ENCODE data around the gene C16orf86. TPM values are rescaled to one million over a fixed set of nuclear protein-coding genes. Genes with fewer than 3 reads are reported as not detected.

The C16orf86 gene
- total RNA-seq, 3 donors from 2014 or later = 0.35 to 0.63 (median 0.46) TPM

DNA sequence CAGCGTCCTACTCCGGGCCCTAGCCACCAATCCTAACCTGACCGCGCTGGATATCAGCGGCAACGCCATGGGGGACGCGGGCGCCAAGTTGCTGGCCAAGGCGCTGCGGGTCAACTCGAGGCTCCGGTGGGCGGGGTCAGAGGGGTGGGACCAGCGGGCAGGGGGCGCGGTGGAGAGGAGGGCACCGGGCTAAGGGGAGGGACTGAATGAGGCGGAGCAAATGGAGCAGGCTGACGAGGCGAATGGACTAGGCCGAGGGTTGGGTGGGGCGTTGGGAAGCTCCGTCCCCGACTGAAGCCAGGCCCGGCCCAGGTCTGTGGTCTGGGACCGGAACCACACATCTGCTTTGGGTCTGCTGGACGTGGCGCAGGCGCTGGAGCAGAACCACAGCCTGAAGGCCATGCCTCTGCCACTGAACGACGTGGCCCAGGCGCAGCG is 17.1 kb upstream of the C16orf86 start:
- no peak for ATAC-seq

DNA sequence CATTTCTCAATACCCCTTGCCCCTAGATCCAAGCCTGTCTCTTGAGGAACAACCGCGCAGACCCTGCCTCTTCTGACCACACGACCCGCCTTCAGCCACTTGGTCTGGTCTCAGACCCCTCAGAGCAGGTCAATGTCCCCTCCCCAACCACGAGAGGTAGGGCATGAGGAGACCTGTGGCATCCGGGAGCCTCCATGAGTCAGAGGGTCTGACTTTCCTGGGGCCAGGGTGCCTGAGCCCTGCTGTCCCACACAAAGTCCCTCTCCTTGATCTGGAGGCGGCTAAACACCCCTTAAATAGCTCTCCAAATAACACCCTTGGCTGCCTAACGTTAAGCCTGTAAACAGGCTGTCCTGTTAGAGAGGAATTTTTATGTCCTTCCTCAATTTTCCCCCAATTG is 16.6 kb upstream of the C16orf86 start:
- no peak for DNase-seq
- peaks cover 16% of the 10 kb centered on the region for H3K36me3 Mint-ChIP-seq (ENCODE audit: insufficient read depth)
- ATAC-seq = no peak
- no peaks in the 10 kb centered on the region for H3K9me3 Mint-ChIP-seq
- peaks cover 20% of the 10 kb centered on the region for H3K4me1 Mint-ChIP-seq (ENCODE audit: low read depth)
- H3K4me3 Mint-ChIP-seq = no peak overlapping the region
- no peaks in the 10 kb centered on the region for H3K27me3 Mint-ChIP-seq (ENCODE audit: low read depth)

More for the DNA sequence above, 17.1 kb upstream of the C16orf86 start:
- peaks cover 21% of the 10 kb centered on the region for H3K4me1 Mint-ChIP-seq (ENCODE audit: low read depth)
- H3K4me3 Mint-ChIP-seq = no peak overlapping the region
- peaks cover 16% of the 10 kb centered on the region for H3K36me3 Mint-ChIP-seq (ENCODE audit: insufficient read depth)
- H3K27me3 Mint-ChIP-seq (ENCODE audit: low read depth) = no peaks in the 10 kb centered on the region
- H3K9me3 Mint-ChIP-seq = no peaks in the 10 kb centered on the region
- DNase-seq = no peak

GRCh38 chr16:67651039-67651438 is 15.6 kb upstream of the C16orf86 start:
- H3K27me3 Mint-ChIP-seq (ENCODE audit: low read depth) = no peaks in the 10 kb centered on the region
- ATAC-seq (no peak), DNase-seq (no peak)
- H3K4me3 Mint-ChIP-seq = no peak overlapping the region
- no peaks in the 10 kb centered on the region for H3K9me3 Mint-ChIP-seq
- H3K4me1 Mint-ChIP-seq (ENCODE audit: low read depth) = peaks cover 15% of the 10 kb centered on the region
- peaks cover 21% of the 10 kb centered on the region for H3K36me3 Mint-ChIP-seq (ENCODE audit: insufficient read depth)

DNA sequence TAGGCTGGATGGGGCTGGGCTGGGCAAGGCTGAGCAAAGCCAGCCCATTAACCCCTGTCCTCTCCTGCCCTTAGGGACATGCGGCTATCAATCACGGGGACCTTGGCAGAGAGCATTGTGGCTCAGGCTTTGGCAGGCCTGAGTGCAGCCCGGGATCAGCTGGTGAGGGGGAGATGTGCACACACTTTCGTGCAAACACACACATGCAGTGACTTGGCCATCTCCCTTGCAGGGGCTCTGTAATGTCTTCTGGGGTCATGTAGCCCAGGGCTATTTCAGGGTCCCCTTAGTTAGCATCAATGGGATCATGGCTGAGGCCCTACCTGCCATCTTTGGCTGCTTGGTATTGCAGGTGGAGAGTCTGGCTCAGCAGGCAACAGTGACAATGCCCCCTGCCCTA is 14.8 kb upstream of the C16orf86 start:
- Mint-ChIP-seq H3K4me3 (no peak overlapping the region), H3K4me1 (ENCODE audit: low read depth) (peaks cover 10% of the 10 kb centered on the region), H3K36me3 (ENCODE audit: insufficient read depth) (peaks cover 21% of the 10 kb centered on the region), H3K27me3 (ENCODE audit: low read depth) (no peaks in the 10 kb centered on the region), H3K9me3 (no peaks in the 10 kb centered on the region)
- ATAC-seq = no peak
- DNase-seq = no peak

GRCh38 chr16:67652578-67653127 is 14.0 kb upstream of the C16orf86 start:
- Mint-ChIP-seq H3K4me1 (ENCODE audit: low read depth) (peaks cover 10% of the 10 kb centered on the region), H3K4me3 (no peak overlapping the region), H3K9me3 (no peaks in the 10 kb centered on the region), H3K27me3 (ENCODE audit: low read depth) (no peaks in the 10 kb centered on the region), H3K36me3 (ENCODE audit: insufficient read depth) (peaks cover 21% of the 10 kb centered on the region)
- DNase-seq (no peak), ATAC-seq (no peak)

DNA sequence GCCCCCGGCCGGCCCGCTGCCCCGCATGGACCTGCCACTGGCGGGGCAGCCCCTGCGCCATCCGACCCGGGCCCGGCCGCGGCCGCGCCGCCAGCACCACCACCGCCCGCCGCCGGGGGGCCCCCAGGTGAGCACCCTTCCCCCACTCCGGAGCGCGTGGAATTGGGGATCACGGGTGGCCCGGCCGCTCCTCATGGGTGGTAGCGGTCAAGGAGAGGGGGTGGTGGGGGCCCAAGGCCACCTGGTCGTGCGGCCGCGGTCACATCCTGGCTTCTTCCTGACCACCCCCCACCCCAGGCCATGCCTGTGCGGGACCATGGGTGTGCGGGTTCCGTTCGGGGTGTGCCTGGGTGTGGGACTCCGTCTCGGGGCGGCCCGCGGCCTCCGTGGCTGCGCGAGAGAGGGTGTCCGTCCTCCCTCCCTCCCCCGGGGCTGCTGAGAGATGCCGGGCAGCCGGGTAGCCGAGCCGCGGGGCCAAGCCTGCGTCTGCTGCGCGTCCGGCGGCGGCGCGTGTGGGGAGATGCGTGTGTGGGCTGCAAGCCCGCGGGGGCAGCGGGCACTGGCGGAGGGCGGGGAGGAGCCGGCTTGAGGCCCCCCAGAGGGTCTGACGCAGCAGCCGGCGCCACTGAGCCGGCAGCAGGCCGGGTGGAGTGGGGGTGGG is 13.4 kb upstream of the C16orf86 start:
- Mint-ChIP-seq H3K4me1 (ENCODE audit: low read depth) (peaks cover 10% of the 10 kb centered on the region), H3K4me3 (no peak overlapping the region), H3K36me3 (ENCODE audit: insufficient read depth) (peaks cover 21% of the 10 kb centered on the region), H3K9me3 (no peaks in the 10 kb centered on the region), H3K27me3 (ENCODE audit: low read depth) (no peaks in the 10 kb centered on the region)
- DNase-seq (no peak), ATAC-seq (no peak)

GRCh38 chr16:67653789-67654402 is 12.7 kb upstream of the C16orf86 start:
- H3K4me3 Mint-ChIP-seq = no peak overlapping the region
- peaks cover 21% of the 10 kb centered on the region for H3K36me3 Mint-ChIP-seq (ENCODE audit: insufficient read depth)
- no peak for DNase-seq
- ATAC-seq = no peak
- H3K4me1 Mint-ChIP-seq (ENCODE audit: low read depth) = peaks cover 14% of the 10 kb centered on the region
- H3K27me3 Mint-ChIP-seq (ENCODE audit: low read depth) = no peaks in the 10 kb centered on the region
- H3K9me3 Mint-ChIP-seq = no peaks in the 10 kb centered on the region

GRCh38 chr16:67654403-67654911 is 12.2 kb upstream of the C16orf86 start:
- H3K4me3 Mint-ChIP-seq = no peak overlapping the region
- H3K4me1 Mint-ChIP-seq (ENCODE audit: low read depth) = peaks cover 17% of the 10 kb centered on the region
- peaks cover 21% of the 10 kb centered on the region for H3K36me3 Mint-ChIP-seq (ENCODE audit: insufficient read depth)
- no peaks in the 10 kb centered on the region for H3K9me3 Mint-ChIP-seq
- no peak for DNase-seq
- no peak for ATAC-seq
- H3K27me3 Mint-ChIP-seq (ENCODE audit: low read depth) = no peaks in the 10 kb centered on the region

DNA sequence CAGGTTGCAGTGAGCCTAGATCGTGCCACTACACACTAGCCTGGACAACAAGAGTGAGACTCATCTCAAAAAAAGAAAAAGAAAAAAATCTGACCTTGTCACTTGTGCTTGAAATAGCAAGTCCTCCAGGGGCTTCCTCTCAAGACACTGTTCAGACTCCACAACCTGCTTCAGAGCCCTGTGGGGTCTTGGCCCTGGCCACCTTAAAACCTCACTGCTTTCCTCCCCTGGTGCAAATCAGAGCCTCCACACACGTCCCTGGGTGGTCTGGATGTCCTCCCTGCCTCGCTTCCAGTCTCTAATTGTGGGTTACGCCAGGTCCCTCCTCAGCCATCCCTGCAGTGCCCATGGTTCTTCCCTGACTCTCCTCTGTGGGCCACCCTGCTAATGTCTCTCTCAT is 11.3 kb upstream of the C16orf86 start:
- Mint-ChIP-seq H3K27me3 (ENCODE audit: low read depth) (no peaks in the 10 kb centered on the region), H3K4me1 (ENCODE audit: low read depth) (peaks cover 15% of the 10 kb centered on the region), H3K36me3 (ENCODE audit: insufficient read depth) (peaks cover 19% of the 10 kb centered on the region), H3K4me3 (no peak overlapping the region), H3K9me3 (no peaks in the 10 kb centered on the region)
- no peak for DNase-seq
- ATAC-seq = no peak

- no peaks in the 10 kb centered on the region for H3K9me3 Mint-ChIP-seq
- H3K36me3 Mint-ChIP-seq (ENCODE audit: insufficient read depth) = peaks cover 12% of the 10 kb centered on the region
- ATAC-seq (no peak), DNase-seq (no peak)
- H3K4me3 Mint-ChIP-seq = no peak overlapping the region
- H3K4me1 Mint-ChIP-seq (ENCODE audit: low read depth) = peaks cover 18% of the 10 kb centered on the region
- no peaks in the 10 kb centered on the region for H3K27me3 Mint-ChIP-seq (ENCODE audit: low read depth)
Measured at GRCh38 chr16:67656344-67657016, 10.1 kb upstream of the C16orf86 start.

DNA sequence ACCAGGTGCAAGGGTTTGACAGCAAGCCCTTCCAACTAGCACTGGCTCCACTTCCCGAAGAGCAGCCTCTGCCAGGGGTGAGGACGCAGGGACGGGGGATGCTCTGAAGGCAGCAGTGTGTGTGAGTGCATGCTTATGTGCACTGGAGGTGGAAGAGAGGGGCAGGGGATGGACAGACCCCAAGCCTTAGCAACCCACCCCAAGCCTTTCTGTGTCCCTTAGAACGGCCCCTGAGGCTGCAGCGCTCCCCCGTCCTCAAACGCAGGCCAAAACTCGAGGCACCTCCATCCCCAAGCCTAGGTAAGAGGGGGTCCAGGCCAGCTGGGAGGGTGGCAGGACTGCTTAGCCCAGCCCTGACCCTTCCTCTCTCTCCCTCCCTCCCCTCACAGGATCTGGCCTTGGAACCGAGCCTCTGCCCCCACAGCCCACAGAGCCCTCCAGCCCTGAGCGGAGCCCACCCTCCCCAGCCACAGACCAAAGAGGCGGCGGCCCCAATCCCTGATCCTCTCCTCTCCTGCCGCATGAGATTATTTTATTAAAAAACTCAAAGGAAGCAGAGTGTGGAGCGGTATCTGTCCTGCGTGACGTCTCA is 9.5 kb upstream of the C16orf86 start:
- DNase-seq (no peak), ATAC-seq (no peak)
- H3K36me3 Mint-ChIP-seq (ENCODE audit: insufficient read depth) = peaks cover 6% of the 10 kb centered on the region
- H3K4me3 Mint-ChIP-seq = no peak overlapping the region
- H3K4me1 Mint-ChIP-seq (ENCODE audit: low read depth) = peaks cover 20% of the 10 kb centered on the region
- no peaks in the 10 kb centered on the region for H3K27me3 Mint-ChIP-seq (ENCODE audit: low read depth)
- H3K9me3 Mint-ChIP-seq = no peaks in the 10 kb centered on the region

GRCh38 chr16:67657751-67658518 is 8.7 kb upstream of the C16orf86 start:
- ATAC-seq (no peak), DNase-seq (no peak)
- H3K36me3 Mint-ChIP-seq (ENCODE audit: insufficient read depth) = peaks cover 5% of the 10 kb centered on the region
- no peaks in the 10 kb centered on the region for H3K9me3 Mint-ChIP-seq
- no peaks in the 10 kb centered on the region for H3K27me3 Mint-ChIP-seq (ENCODE audit: low read depth)
- peak overlapping the region; percentile 89 for H3K4me3 Mint-ChIP-seq
- H3K4me1 Mint-ChIP-seq (ENCODE audit: low read depth) = peaks cover 20% of the 10 kb centered on the region

DNA sequence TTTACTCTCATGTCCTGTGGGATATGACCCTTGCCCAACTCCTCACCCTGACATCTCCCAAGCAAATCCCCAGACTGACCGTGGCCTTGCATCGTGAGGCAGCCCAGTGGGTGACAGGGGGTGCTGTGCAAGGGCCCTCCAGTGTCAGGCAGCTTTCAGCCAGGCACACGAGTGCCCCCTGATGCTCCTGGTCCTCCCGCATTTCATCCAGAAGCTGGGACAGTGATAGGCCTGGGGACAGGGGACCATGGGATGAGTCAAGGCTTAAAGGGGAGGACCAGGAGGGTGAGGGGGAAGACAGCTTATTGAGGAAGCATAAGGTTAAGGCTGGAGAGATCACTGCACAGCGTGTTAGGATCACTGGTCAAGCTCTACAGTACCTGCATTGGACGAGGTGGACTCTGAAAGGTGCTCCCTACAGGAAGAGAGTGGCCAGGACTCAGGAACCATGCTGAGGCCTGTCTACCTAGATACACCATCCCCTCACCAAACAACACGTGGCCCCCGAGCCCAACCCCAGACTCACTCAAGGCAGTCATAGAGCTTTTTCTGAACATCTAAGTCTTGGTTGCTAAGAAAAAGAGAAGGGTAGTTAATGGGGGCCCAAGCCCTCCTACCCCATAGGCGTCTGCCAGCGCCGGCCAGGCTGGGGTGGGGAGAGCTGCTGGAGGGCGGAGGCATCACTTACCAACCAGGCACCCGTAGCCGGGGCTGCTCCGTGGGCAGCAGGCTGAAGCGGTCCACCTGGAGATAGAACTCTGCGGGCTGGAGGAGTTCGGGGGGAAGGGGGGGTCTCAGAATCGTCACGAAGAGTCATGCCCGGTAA is 7.6 kb upstream of the C16orf86 start:
- Mint-ChIP-seq H3K4me3 (peak overlapping the region; percentile 89), H3K9me3 (no peaks in the 10 kb centered on the region), H3K36me3 (ENCODE audit: insufficient read depth) (peaks cover 5% of the 10 kb centered on the region), H3K27me3 (ENCODE audit: low read depth) (no peaks in the 10 kb centered on the region), H3K4me1 (ENCODE audit: low read depth) (peaks cover 21% of the 10 kb centered on the region)
- no peak for ATAC-seq
- no peak for DNase-seq

Measured in activated T-cell treated with anti-CD3 and anti-CD28 coated beads, Interleukin-2, amount 50 U/mL, for 4 hours (primary cell).